ENCODE data around the gene KRTAP9-3. TPM values are rescaled to one million over a fixed set of nuclear protein-coding genes. Genes with fewer than 3 reads are reported as not detected.
"Not testable (repeated sequence)": the region's sequence is repeated elsewhere in the genome, so short reads cannot be mapped to it uniquely, and the experiment has no call there.

The KRTAP9-3 gene
- total RNA-seq, 1 donor: not detected

DNA sequence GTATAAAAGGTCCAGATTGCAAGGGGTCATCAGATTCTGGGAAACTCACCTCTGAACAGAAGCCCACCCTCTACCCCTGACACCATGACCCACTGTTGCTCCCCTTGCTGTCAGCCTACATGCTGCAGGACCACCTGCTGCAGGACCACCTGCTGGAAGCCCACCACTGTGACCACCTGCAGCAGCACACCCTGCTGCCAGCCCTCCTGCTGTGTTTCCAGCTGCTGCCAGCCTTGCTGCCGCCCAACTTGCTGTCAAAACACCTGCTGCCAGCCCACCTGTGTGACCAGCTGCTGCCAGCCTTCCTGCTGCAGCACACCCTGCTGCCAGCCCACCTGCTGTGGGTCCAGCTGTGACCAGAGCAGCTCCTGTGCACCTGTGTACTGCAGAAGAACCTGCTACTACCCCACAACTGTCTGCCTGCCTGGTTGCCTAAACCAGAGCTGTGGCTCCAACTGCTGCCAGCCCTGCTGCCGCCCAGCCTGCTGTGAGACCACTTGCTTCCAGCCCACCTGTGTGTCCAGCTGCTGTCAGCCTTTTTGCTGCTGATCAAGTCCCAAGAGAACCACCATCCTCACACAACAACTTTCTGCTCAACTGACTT, 17.5 kb downstream of the KRTAP9-3 start, which contains the start of gene KRTAP9-4:
Gene KRTAP9-4 (plus strand): TSS at position 51 of the 604 bp plus-strand sequence. CDS start 34 bp downstream, at position 85.
- DNase-seq (ENCODE audit: low read depth in 2 of 3, low spot score in 2 of 3): not testable (repeated sequence)

DNA sequence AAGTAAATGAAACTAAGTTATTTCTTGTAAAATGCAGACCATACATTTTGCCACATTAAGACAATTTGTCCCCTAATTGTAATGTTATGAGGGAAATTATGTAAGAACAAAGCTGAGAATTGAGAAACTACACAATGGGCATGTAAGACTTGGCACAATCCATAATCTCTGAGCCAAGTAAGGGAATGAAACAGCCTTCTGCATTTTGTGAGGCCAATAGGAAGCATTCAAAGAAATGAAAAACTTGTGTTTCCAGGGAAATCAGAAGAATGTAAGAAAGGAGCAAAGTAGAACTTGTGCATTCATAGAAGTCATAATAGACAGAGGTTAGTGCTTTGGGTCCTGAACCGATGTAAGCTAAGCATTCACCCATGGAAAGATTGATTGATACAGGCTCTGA, 19.0 kb downstream of the KRTAP9-3 start:
- DNase-seq (ENCODE audit: low read depth in 2 of 3, low spot score in 2 of 3): no peak

DNA sequence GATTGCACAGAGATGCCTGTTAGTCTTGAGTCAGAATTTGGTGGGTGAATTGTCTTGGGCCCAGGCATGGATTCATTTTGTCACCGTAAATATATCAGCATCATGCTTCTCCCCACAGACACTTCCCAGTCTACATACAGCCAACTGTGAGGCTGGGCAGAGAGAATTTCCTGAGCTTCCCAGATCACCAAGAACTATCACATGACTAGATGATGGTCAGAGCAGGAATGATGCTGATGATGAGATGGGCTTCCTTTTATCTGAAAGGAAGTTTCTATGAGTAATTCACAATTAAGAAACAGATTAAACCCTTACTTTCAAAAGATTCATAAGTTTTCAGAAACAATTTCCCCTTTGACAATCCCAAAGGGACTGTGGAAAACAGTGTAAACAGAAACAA, 22.6 kb downstream of the KRTAP9-3 start:
- no peak for DNase-seq (ENCODE audit: low read depth in 2 of 3, low spot score in 2 of 3)

DNA sequence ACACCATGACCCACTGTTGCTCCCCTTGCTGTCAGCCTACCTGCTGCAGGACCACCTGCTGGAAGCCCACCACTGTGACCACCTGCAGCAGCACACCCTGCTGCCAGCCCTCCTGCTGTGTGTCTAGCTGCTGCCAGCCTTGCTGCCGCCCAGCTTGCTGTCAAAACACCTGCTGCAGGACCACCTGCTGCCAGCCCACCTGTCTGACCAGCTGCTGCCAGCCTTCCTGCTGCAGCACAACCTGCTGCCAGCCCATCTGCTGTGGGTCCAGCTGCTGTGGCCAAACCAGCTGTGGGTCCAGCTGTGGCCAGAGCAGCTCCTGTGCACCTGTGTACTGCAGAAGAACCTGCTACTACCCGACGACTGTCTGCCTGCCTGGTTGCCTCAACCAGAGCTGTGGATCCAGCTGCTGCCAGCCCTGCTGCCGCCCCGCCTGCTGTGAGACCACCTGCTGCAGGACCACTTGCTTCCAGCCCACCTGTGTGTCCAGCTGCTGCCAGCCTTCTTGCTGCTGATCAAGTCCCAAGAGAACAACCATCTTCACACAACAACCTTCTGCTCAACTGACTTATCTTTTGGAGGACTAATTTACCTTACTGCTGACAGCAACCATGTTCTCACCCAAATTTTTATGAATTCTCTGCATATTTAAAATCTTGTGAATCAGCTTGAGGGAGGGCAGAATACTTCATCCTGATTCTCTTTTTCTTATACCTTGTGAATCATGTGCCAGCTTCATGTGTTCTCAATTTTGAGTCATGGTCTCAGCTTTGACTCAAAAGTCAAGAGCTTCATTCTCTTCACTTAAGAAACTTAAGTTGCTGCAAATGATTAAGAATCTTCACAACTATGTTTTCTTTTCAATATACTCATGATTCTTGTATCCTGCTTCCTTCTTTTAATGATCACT, 23.4 kb downstream of the KRTAP9-3 start, which contains the start of gene KRTAP9-9:
Gene KRTAP9-9 (plus strand): TSS at position 4 of the 910 bp plus-strand sequence.
- not testable (repeated sequence) for DNase-seq (ENCODE audit: low read depth in 2 of 3, low spot score in 2 of 3)

DNA sequence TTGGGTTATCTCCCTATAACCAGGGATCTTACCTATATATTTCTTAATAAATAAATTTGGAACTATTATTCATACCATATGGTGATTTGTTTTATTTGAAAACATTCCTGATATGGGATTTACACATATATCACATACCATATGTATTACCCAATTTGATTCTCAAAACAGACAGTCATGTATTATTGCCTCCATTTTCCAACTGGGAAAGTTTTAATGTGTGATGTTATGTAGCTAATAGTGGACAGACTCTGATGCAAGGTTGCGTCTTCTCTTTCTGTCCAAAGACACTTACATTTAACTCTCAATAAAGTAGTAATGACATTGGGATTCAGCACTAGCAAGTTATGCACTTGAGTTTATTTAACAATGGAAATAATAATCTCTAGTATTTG, 24.0 kb downstream of the KRTAP9-3 start:
- no peak for DNase-seq (ENCODE audit: low read depth in 2 of 3, low spot score in 2 of 3)

DNA sequence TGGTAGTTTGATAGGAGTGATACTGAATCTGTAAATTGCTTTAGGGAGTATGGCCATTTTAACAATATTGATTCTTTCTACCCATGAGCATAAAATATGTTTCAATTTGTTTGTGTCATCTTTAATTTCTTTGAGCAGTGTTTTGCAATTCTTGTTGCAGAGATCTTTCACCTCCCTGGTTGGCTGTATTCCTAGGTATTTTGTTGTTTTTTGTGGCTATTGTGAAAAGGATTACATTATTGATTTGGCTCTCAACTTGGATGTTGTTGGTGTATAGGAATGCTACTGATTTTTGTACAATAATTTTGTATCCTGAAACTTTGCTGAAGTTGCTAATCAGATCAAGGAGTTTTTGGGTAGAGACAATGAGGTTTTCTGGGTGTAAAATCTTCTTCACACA, 26.2 kb downstream of the KRTAP9-3 start:
- DNase-seq (ENCODE audit: low read depth in 2 of 3, low spot score in 2 of 3): no peak

DNA sequence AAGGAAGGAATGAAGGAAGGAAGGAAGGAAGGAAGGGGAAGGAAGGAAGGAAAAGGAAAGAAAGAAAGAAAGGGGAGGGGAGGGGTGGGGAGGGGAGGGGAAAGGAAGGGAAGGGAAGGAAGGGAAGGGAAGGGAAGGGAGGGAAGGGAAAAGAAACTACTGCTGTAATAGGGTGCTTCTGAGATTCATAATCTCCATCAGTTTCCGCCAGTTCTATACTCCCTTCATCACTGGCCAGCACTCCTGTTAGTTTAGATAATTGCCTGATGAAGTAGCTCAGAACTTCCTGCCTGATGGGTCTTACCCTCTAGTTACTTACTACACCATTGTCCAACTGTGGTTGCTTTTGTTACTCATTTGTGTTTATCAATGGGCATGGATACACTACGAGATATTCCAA, 31.0 kb downstream of the KRTAP9-3 start:
- DNase-seq (ENCODE audit: low read depth in 2 of 3, low spot score in 2 of 3): no peak

DNA sequence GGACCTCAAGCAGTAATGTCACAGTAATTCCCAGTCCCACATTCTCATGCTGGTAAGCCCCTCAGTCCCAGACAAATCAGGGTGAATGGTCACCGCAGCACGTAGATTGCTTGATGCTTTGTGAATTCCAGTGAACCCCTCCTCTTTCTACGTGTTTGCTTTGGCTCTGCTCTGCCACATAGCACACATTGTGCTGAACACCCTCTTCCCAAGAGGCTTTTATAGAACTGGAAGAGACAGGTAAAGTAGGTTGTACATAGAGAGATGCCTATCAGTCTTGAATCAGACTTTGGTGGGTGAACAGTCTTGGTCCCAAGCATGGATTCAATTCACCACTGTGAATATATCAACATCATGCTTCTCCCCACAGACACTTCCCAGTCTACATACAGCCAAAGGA, 32.4 kb downstream of the KRTAP9-3 start:
- no peak for DNase-seq (ENCODE audit: low read depth in 2 of 3, low spot score in 2 of 3)

DNA sequence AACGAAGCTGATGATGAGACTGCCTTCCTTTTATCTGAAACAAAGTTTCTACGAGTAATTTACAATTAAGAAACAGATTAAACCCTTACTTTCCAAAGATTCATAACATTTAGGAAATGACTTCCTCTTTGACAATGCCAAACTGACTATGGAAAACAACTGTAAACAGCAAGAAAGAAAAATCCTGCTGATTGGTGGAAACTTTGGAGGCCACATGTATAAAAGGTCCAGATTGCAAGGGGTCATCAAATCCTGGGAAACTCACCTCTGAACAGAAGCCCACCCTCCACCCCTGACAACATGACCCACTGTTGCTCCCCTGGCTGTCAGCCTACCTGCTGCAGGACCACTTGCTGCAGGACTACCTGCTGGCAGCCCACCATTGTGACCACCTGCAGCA, 32.8 kb downstream of the KRTAP9-3 start, which contains the start of gene KRTAP9-6:
Gene KRTAP9-6 (plus strand): TSS at position 301 of the 400 bp plus-strand sequence. CDS start 0 bp downstream, at position 301.
- no peak for DNase-seq (ENCODE audit: low read depth in 2 of 3, low spot score in 2 of 3)

DNA sequence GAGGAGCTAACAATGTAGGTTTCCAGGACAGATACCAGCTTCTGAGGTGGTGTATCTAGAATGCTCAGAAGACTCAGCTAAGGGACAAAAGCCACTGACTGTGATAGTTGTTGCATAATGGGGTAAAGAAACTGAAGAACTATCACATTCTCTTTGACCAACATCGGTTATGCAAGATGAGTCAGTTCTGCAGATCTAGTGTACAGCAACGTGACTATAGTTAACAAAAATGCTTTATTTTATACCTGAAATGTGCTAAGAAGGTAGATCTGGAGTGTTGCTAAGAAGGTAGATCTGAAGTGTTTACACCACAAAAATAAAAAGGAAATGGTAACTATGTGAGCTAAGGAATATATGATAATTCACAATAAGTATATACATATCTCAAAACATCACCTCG, 35.5 kb downstream of the KRTAP9-3 start:
- no peak for DNase-seq (ENCODE audit: low read depth in 2 of 3, low spot score in 2 of 3)

DNA sequence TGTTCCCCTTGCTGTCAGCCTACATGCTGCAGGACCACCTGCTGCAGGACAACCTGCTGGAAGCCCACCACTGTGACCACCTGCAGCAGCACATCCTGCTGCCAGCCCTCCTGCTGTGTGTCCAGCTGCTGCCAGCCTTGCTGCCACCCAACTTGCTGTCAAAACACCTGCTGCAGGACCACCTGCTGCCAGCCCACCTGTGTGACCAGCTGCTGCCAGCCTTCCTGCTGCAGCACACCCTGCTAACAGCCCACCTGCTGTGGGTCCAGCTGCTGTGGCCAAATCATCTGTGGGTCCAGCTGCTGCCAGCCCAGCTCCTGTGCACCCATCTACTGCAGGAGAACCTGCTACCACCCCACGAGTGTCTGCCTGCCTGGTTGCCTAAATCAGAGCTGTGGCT, 39.1 kb downstream of the KRTAP9-3 start:
- DNase-seq (ENCODE audit: low read depth in 2 of 3, low spot score in 2 of 3): not testable (repeated sequence)

DNA sequence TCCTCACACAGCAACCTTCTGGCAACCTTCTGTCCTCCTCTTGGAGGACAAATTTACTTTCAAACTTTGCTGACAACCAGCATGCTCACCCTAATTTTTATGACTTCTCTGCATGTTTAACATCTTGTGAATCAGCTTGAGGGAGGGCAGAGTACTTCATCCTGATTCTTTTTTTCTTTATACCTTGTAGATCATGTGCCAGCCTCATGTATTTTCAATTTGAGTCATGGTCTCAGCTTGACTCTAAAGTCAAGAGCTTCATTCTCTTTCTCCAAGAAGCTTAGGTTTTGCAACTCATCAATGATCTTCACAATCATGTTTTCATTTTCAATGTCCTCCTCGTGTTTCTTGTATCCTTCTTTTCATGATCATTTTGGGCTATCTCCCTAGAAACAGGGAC, 39.6 kb downstream of the KRTAP9-3 start:
- DNase-seq (ENCODE audit: low read depth in 2 of 3, low spot score in 2 of 3): no peak

DNA sequence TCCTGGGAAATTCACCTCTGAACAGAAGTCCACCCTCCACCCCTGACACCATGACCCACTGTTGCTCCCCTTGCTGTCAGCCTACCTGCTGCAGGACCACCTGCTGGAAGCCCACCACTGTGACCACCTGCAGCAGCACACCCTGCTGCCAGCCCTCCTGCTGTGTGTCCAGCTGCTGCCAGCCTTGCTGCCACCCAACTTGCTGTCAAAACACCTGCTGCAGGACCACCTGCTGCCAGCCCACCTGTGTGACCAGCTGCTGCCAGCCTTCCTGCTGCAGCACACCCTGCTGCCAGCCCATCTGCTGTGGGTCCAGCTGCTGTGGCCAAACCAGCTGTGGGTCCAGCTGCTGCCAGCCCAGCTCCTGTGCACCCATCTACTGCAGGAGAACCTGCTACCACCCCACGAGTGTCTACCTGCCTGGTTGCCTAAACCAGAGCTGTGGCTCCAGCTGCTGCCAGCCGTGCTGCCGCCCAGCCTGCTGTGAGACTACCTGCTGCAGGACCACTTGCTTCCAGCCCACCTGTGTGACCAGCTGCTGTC, 43.5 kb downstream of the KRTAP9-3 start, which contains the start of gene KRTAP9-7:
Gene KRTAP9-7 (plus strand): TSS at position 51 of the 543 bp plus-strand sequence. CDS start 0 bp downstream, at position 51.
- DNase-seq (ENCODE audit: low read depth in 2 of 3, low spot score in 2 of 3): not testable (repeated sequence)

DNA sequence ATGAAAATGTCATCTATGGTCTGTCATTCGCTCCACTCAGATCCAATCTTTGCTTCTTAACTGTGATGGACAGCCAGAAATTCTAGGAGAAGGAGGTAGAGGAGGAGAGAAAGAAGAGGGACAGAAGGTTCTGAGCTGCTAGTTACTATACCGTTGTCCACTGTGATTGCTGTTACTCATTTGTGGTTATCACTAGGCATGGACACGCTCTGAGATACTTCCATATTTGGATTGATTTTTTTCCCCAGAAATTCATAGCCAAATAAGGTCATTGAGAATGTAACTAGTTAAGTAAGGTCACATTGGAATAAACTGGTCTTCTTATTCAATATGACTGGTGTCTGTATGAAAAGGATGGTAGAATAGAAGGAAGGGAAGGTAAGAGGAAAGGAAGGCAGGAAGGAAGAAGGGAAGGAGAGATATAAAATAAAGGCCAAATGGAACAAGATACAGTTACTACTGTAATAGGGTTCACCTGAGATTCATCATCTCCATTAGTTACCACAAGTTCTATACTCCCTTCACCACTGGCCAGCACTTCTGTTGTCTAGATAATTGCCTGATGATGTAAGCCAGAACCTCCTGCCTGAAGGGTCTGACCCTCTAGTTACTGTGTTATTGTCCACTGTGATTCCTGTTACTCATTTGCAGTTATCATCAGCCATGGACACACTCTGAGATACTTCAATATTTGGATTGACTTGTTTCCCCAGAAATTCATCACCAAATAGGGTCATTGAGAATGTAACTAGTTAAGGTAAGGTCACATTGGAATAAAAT, 46.1 kb downstream of the KRTAP9-3 start:
- no peak for DNase-seq (ENCODE audit: low read depth in 2 of 3, low spot score in 2 of 3)

Small RNAs within 50 kb of the gene (small RNA-seq; reads per million reads assigned to genes)
- gene KRTAP4-17P: not detected
- not detected for gene KRTAP9-10P

Other genes with a start within 250 kb of the KRTAP9-3 start
- not detected for gene KRT40, start 248.1 kb upstream of the KRTAP9-3 start, total RNA-seq
- not detected for gene KRTAP3-3, start 238.3 kb upstream of the KRTAP9-3 start, total RNA-seq
- gene KRTAP3-2, start 232.5 kb upstream of the KRTAP9-3 start, total RNA-seq: not detected
- gene KRTAP3-1, start 223.3 kb upstream of the KRTAP9-3 start, total RNA-seq: not detected
- not detected for gene KRTAP1-5, start 205.2 kb upstream of the KRTAP9-3 start, total RNA-seq
- not detected for gene KRTAP1-4, start 202.3 kb upstream of the KRTAP9-3 start, total RNA-seq
- not detected for gene KRTAP1-3, start 197.6 kb upstream of the KRTAP9-3 start, total RNA-seq
- gene KRTAP1-1, start 191.0 kb upstream of the KRTAP9-3 start, total RNA-seq: not detected
- not detected for gene KRTAP2-1, start 185.1 kb upstream of the KRTAP9-3 start, total RNA-seq
- not detected for gene KRTAP2-2, start 177.2 kb upstream of the KRTAP9-3 start, total RNA-seq
- gene KRTAP2-3, start 172.3 kb upstream of the KRTAP9-3 start, total RNA-seq: not detected
- not detected for gene KRTAP2-4, start 166.6 kb upstream of the KRTAP9-3 start, total RNA-seq
- gene KRTAP4-7, start 148.3 kb upstream of the KRTAP9-3 start, total RNA-seq: not detected
- not detected for gene KRTAP4-8, start 134.3 kb upstream of the KRTAP9-3 start, total RNA-seq
- gene KRTAP4-16, start 130.2 kb upstream of the KRTAP9-3 start, total RNA-seq: not detected
- under 0.01 TPM for gene KRTAP4-9, start 127.1 kb upstream of the KRTAP9-3 start, total RNA-seq
- gene KRTAP4-11, start 114.1 kb upstream of the KRTAP9-3 start, total RNA-seq: not detected
- gene KRTAP4-12, start 108.3 kb upstream of the KRTAP9-3 start, total RNA-seq: not detected
- not detected for gene KRTAP4-6, start 91.9 kb upstream of the KRTAP9-3 start, total RNA-seq
- gene KRTAP4-5, start 82.6 kb upstream of the KRTAP9-3 start, total RNA-seq: not detected
- not detected for gene KRTAP4-4, start 71.7 kb upstream of the KRTAP9-3 start, total RNA-seq
- gene KRTAP4-3, start 64.2 kb upstream of the KRTAP9-3 start, total RNA-seq: not detected
- not detected for gene KRTAP4-2, start 54.2 kb upstream of the KRTAP9-3 start, total RNA-seq
- gene KRTAP4-1, start 47.5 kb upstream of the KRTAP9-3 start, total RNA-seq: not detected
- gene KRTAP9-1, start 42.6 kb upstream of the KRTAP9-3 start, total RNA-seq: not detected
- gene KRTAP9-2, start 5.8 kb upstream of the KRTAP9-3 start, total RNA-seq: not detected
- not detected for gene KRTAP9-8, start 5.5 kb downstream of the KRTAP9-3 start, total RNA-seq
- not detected for gene KRTAP9-4, start 17.2 kb downstream of the KRTAP9-3 start, total RNA-seq
- gene KRTAP9-9, start 22.9 kb downstream of the KRTAP9-3 start, total RNA-seq: not detected
- not detected for gene KRTAP9-6, start 32.9 kb downstream of the KRTAP9-3 start, total RNA-seq
- not detected for gene KRTAP9-7, start 43.2 kb downstream of the KRTAP9-3 start, total RNA-seq
- not detected for gene KRTAP29-1, start 70.4 kb downstream of the KRTAP9-3 start, total RNA-seq
- gene KRTAP16-1, start 76.9 kb downstream of the KRTAP9-3 start, total RNA-seq: 0.27 TPM
- not detected for gene KRTAP17-1, start 83.3 kb downstream of the KRTAP9-3 start, total RNA-seq
- gene KRT33A, start 118.4 kb downstream of the KRTAP9-3 start, total RNA-seq: not detected
- gene KRT33B, start 137.4 kb downstream of the KRTAP9-3 start, total RNA-seq: not detected
- not detected for gene KRT34, start 149.9 kb downstream of the KRTAP9-3 start, total RNA-seq
- not detected for gene KRT31, start 165.2 kb downstream of the KRTAP9-3 start, total RNA-seq
- not detected for gene KRT37, start 192.1 kb downstream of the KRTAP9-3 start, total RNA-seq
- not detected for gene KRT38, start 208.5 kb downstream of the KRTAP9-3 start, total RNA-seq
- not detected for gene KRT32, start 234.9 kb downstream of the KRTAP9-3 start, total RNA-seq
- not detected for gene KRT35, start 248.7 kb downstream of the KRTAP9-3 start, total RNA-seq

All from hematopoietic multipotent progenitor cell (in vitro differentiated cells).